Colonic mucosa (tissue), 4 donors: Measurements from ENCODE around the gene AGBL4. TPM values are rescaled to one million over a fixed set of nuclear protein-coding genes. Genes with fewer than 3 reads are reported as not detected.

Source experiments
- DNase-seq: peaks from one replicate; pipeline ENCODE4 v3.0.0-alpha.2; 2020
- H3K27ac ChIP-seq: fragments of 200-600 bp; one replicate; pipeline ENCODE4 v1.8.0; 2021
- H3K27me3 ChIP-seq: fragments of 200-600 bp; one replicate; pipeline ENCODE4 v1.8.0; 2021
- H3K36me3 ChIP-seq: fragments of 200-600 bp; one replicate; pipeline ENCODE4 v1.8.0; 2021
- H3K4me1 ChIP-seq: fragments of 200-600 bp; one replicate; pipeline ENCODE4 v1.8.0; 2021; ENCODE audit warnings: mild to moderate bottlenecking
- H3K4me3 ChIP-seq: fragments of 200-600 bp; one replicate; pipeline ENCODE4 v1.8.0; 2021
- H3K9ac ChIP-seq, 2 donors: one replicate each; pipeline ENCODE4 v1.7.0; 2013; ENCODE audit warnings: control low read depth in 2 of 2, low read depth in 2 of 2, low read length in 2 of 2
- H3K9me3 ChIP-seq: fragments of 200-600 bp; one replicate; pipeline ENCODE4 v1.8.0; 2021
- CTCF ChIP-seq: fragments of 200-600 bp; IDR thresholded peaks from one replicate; pipeline ENCODE4 v1.8.0; 2022; ENCODE audit warnings: antibody characterized with exemption, mild to moderate bottlenecking
- intact Hi-C: fragments of 100-400 bp; cut with DNase I; formaldehyde crosslinking; loops from one replicate; pipeline ENCODE4 v1.14.1; 2022
- total RNA-seq, 2 donors: library from RNA; stranded (reverse); fragmentation: NEBNext Ultra II Directional in 1 of 2; extraction: Animal tissue kit (Norgen Biotek cat#: 25700) in 1 of 2; gene quantifications; one replicate each; pipeline ENCODE4 v1.2.1, GENCODE V29; 2021
- donor health status: healthy.
- donor health status: DM: no; HTN: no; CAD: no.
- donor health status: DM: no; HTN: no; CAD: no.

Gene AGBL4
- total RNA-seq, 2 donors from 2014 or later, result 0.24 to 0.30 TPM

- H3K4me3 ChIP-seq, result no peak overlapping the region
- no peak overlapping the region for H3K9ac ChIP-seq
- TF ChIP-seq CTCF, result no peak
- intact Hi-C loops, result no loop called here
- H3K9me3 ChIP-seq, result no peaks in the 10 kb centered on the region
- H3K27ac ChIP-seq, result no peak overlapping the region
- no peaks in the 10 kb centered on the region for H3K27me3 ChIP-seq
- no peak for DNase-seq
- no peaks in the 10 kb centered on the region for H3K4me1 ChIP-seq
- no peaks in the 10 kb centered on the region for H3K36me3 ChIP-seq
Observed at GRCh38 chr1:49622877-49623276, 400.9 kb downstream of the AGBL4 start.

GRCh38 chr1:49606082-49606481 is 417.7 kb downstream of the AGBL4 start:
- intact Hi-C loops, result no loop called here
- Histone ChIP-seq H3K9ac (no peak overlapping the region), H3K9me3 (no peaks in the 10 kb centered on the region), H3K27ac (no peak overlapping the region), H3K36me3 (no peaks in the 10 kb centered on the region), H3K4me3 (no peak overlapping the region), H3K4me1 (no peaks in the 10 kb centered on the region), H3K27me3 (no peaks in the 10 kb centered on the region)
- TF ChIP-seq CTCF, result no peak
- no peak for DNase-seq

GRCh38 chr1:49597436-49597835 is 426.3 kb downstream of the AGBL4 start:
- Histone ChIP-seq H3K4me3 (no peak overlapping the region), H3K27ac (no peak overlapping the region), H3K4me1 (no peaks in the 10 kb centered on the region), H3K9ac (no peak overlapping the region), H3K27me3 (no peaks in the 10 kb centered on the region), H3K36me3 (no peaks in the 10 kb centered on the region), H3K9me3 (no peaks in the 10 kb centered on the region)
- intact Hi-C loops, result no loop called here
- DNase-seq, result no peak
- TF ChIP-seq CTCF, result no peak

- H3K27ac ChIP-seq, result no peak overlapping the region
- H3K27me3 ChIP-seq, result no peaks in the 10 kb centered on the region
- intact Hi-C loops, result no loop called here
- no peaks in the 10 kb centered on the region for H3K9me3 ChIP-seq
- no peak for DNase-seq
- no peaks in the 10 kb centered on the region for H3K36me3 ChIP-seq
- no peak overlapping the region for H3K4me3 ChIP-seq
- no peak overlapping the region for H3K9ac ChIP-seq
- no peaks in the 10 kb centered on the region for H3K4me1 ChIP-seq
- TF ChIP-seq CTCF, result no peak
Observed at GRCh38 chr1:49576327-49576901, 447.3 kb downstream of the AGBL4 start.

GRCh38 chr1:49556676-49557234 is 467.0 kb downstream of the AGBL4 start:
- Histone ChIP-seq H3K27me3 (no peaks in the 10 kb centered on the region), H3K9ac (no peak overlapping the region), H3K36me3 (no peaks in the 10 kb centered on the region), H3K9me3 (no peaks in the 10 kb centered on the region), H3K4me1 (no peaks in the 10 kb centered on the region), H3K27ac (no peak overlapping the region), H3K4me3 (no peak overlapping the region)
- TF ChIP-seq CTCF, result no peak
- intact Hi-C loops, result no loop called here
- no peak for DNase-seq
